Measurements from ENCODE around the gene TTC3. TPM values are rescaled to one million over a fixed set of nuclear protein-coding genes. Genes with fewer than 3 reads are reported as not detected.
A peak's percentile ranks its signal among the peaks of the same experiment; 100 is the strongest.
"Not testable (repeated sequence)": the region's sequence is repeated elsewhere in the genome, so short reads cannot be mapped to it uniquely, and the experiment has no call there.

Gene TTC3
- 100 to 1,000 TPM in 1 of 2 donors, 10 to 100 TPM in 1; 63.6 to 113 TPM for total RNA-seq

DNA sequence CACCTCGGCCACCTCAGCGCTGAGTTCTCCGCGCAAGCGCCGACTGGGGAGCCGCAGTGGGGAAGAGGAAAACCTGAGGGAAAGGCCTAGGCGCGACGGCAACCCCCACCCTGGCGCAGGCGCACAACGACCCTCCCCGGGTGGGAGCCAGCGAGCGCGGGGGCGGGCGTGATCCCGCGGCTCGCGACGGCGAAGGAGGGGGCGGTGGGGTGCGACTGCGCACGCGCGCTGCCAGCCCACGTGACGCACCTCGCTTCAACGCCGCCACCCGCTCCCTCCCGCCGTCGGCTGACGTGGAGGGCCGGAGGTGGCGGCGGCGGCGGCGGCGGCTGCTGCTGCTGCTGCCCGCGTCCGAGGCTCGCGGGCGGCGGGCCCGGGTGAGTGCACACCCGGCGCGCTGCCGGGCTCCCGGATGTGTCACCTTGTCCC, at the start of gene TTC3, which contains the start of gene PIGP:
Gene TTC3, plus strand, starts transcription at position 267 of the 429 bp plus-strand sequence. CDS start 14,004 bp downstream, outside the sequence.
Gene PIGP, minus strand, starts transcription at position 84 of the 429 bp plus-strand sequence. CDS start 556 bp downstream, outside the sequence.
- DNase-seq (ENCODE audit: low spot score in 2 of 2): peak; percentile 96 to 98
- Mint-ChIP-seq H3K36me3 (peaks cover 24 to 32% of the 10 kb centered on the region in 2 donors), H3K27ac (peak within 1 kb of the TSS; percentile 93 to 96), H3K9me3 (no peaks in the 10 kb centered on the region)
- peak; percentile 81 to 83 for ATAC-seq

GRCh38 chr21:37026499-37026898, 46.6 kb upstream of the TTC3 start:
- Mint-ChIP-seq H3K9me3 (no peaks in the 10 kb centered on the region), H3K36me3 (no peaks in the 10 kb centered on the region), H3K27ac (no peak overlapping the region)
- no peak for ATAC-seq
- DNase-seq (ENCODE audit: low spot score in 2 of 2): no peak

- H3K9me3 Mint-ChIP-seq: no peaks in the 10 kb centered on the region
- DNase-seq (ENCODE audit: low spot score in 2 of 2): no peak
- ATAC-seq: no peak
- H3K36me3 Mint-ChIP-seq: no peaks in the 10 kb centered on the region
- H3K27ac Mint-ChIP-seq: no peak overlapping the region
These were observed 44.5 kb upstream of the TTC3 start for GRCh38 chr21:37028570-37028969.

DNA sequence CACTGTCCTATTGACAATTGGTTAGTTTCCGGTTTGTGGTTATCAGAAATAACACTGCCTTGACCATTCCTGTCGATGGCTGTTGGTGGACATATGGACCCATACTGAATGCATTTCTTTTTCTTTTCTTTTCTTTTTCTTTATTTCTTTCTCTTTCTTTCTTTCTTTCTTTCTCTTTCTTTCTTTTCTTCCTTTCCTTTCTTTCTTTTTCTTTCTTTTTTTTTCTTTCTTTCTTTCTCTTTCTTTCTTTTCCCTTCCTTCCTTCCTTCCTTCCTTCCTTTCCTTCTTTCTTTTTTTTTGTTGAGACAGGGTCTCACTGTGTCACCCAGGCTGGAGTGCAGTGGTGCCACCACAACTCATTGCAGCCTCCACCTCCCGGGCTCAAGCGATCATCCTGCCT, 42.2 kb upstream of the TTC3 start:
- H3K27ac Mint-ChIP-seq: no peak overlapping the region
- H3K9me3 Mint-ChIP-seq: no peaks in the 10 kb centered on the region
- no peaks in the 10 kb centered on the region for H3K36me3 Mint-ChIP-seq
- no peak for ATAC-seq
- no peak for DNase-seq (ENCODE audit: low spot score in 2 of 2)

- ATAC-seq (no peak), DNase-seq (ENCODE audit: low spot score in 2 of 2) (no peak)
- no peak overlapping the region for H3K27ac Mint-ChIP-seq
- no peaks in the 10 kb centered on the region for H3K9me3 Mint-ChIP-seq
- H3K36me3 Mint-ChIP-seq: no peaks in the 10 kb centered on the region
These were observed 40.8 kb upstream of the TTC3 start for GRCh38 chr21:37032293-37032692.

GRCh38 chr21:37032877-37033471, 40.1 kb upstream of the TTC3 start:
- Mint-ChIP-seq H3K27ac (no peak overlapping the region), H3K9me3 (no peaks in the 10 kb centered on the region)

DNA sequence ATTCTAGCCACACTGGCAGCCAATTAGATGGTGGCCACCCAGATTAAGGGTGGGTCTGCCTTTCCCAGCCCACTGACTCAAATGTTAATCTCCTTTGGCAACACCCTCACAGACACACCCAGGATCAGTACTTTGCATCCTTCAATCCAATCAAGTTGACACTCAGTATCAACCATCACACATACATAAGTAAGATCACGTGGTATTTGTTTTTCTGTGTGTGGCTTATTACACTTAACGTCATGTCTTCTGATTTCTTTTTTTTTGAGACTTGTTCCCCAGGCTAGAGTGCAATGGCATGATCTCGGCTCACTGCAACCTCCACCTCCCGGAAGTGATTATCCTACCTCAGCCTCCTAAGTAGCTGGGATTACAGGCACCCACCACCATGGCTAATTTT, 38.7 kb upstream of the TTC3 start:
- not testable (repeated sequence) for H3K9me3 Mint-ChIP-seq; ATAC-seq; H3K36me3 Mint-ChIP-seq; DNase-seq (ENCODE audit: low spot score in 2 of 2); H3K27ac Mint-ChIP-seq

More at GRCh38 chr21:37032877-37033471, 40.1 kb upstream of the TTC3 start:
- ATAC-seq (peak in 1 of 2 donors; percentile 77), DNase-seq (ENCODE audit: low spot score in 2 of 2) (no peak)
- no peaks in the 10 kb centered on the region for H3K36me3 Mint-ChIP-seq

DNA sequence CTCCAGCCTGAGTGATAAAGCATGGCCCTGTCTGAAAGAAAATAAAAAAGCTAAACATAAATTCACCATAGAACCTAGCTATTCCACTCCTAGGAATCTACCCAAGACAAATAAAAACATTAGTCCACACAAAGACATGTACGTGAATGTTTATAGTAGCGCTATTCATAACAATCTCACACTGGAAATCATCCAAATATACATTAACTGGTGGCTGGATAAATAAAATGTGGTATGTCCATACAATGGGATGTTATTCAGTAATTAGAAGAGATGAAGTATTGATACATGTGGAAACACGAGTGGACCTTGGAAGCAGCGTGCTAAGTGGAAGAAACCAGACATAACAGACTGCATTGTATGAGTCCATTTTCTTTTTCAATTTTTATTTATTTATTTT, 36.9 kb upstream of the TTC3 start:
- Mint-ChIP-seq H3K27ac (no peak overlapping the region), H3K9me3 (no peaks in the 10 kb centered on the region), H3K36me3 (no peaks in the 10 kb centered on the region)
- ATAC-seq: no peak
- no peak for DNase-seq (ENCODE audit: low spot score in 2 of 2)

GRCh38 chr21:37039411-37040075, 33.5 kb upstream of the TTC3 start:
- Mint-ChIP-seq H3K27ac (no peak overlapping the region), H3K36me3 (no peaks in the 10 kb centered on the region), H3K9me3 (no peaks in the 10 kb centered on the region)
- DNase-seq (ENCODE audit: low spot score in 2 of 2) (no peak), ATAC-seq (no peak)

DNA sequence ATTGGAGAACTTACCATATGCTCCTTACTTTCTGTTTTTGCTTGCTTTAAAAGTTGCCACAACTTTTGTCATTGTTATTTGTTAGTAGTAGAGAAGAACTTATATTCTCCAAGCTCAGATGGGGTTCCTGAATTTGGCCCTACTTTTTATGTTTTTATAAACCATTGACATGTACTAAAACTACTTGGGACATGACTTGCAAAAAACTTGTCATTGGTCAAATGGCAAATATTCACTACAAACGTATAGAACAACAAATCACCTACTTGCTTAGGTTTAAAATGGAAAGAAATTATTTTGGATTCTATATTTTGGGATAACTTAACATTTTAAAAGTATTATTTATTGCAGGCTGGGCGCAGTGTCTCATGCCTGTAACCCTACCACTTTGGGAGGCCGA, 32.8 kb upstream of the TTC3 start:
- Mint-ChIP-seq H3K9me3 (no peaks in the 10 kb centered on the region), H3K36me3 (no peaks in the 10 kb centered on the region), H3K27ac (no peak overlapping the region)
- DNase-seq (ENCODE audit: low spot score in 2 of 2) (no peak), ATAC-seq (no peak)

DNA sequence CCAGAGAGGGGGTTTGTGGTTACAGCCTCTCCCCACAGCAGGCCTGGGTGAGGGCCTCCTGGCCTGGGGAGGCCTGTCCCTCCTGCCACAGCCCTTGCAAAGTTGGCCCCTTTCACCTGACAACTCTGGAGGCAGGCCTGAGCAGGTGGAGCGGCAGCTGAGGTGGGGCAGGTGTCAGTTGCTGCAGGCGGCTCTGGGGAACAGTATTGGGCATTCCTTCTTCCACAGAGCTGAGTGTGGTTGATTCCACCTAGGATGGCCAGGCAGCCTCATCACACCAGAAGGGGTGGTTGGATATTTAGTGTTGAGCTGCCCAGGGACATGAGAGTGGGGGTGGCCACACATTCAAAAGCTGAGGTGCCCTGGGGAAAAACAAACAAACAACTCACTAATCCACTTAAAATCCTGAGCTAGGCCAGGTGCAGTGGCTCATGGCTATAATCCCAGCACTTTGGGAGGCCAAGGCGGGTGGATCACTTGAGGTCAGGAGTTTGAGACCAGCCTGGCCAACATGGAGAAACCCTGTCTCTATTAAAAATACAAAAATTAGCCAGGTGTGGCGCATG, 31.3 kb upstream of the TTC3 start:
- no peak overlapping the region for H3K27ac Mint-ChIP-seq
- no peaks in the 10 kb centered on the region for H3K36me3 Mint-ChIP-seq
- H3K9me3 Mint-ChIP-seq: no peaks in the 10 kb centered on the region
- DNase-seq (ENCODE audit: low spot score in 2 of 2) (no peak), ATAC-seq (no peak)

DNA sequence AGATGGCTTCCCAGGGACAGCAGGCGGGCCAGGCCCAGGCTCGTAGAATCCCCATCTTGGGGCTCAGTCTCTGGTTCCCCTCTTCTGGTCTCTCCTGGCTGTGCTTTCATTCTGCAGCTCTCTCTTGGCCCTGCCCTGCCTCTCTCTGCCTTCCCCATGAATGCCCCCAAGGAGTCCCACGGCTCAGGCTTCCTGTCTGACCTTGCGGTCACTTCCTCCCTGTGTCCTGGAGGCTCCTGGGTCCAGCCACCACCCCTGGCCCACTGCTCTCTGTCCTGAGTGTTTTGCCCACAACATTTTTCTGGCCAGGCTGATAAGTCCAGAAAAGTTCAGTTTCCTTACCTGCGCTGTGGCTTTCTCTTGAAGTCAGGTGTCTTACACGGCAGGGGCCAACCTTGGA, 29.2 kb upstream of the TTC3 start:
- no peak for ATAC-seq
- Mint-ChIP-seq H3K9me3 (no peaks in the 10 kb centered on the region), H3K27ac (peak overlapping the region in 1 of 2 donors; percentile 53), H3K36me3 (no peaks in the 10 kb centered on the region)
- DNase-seq (ENCODE audit: low spot score in 2 of 2): no peak

DNA sequence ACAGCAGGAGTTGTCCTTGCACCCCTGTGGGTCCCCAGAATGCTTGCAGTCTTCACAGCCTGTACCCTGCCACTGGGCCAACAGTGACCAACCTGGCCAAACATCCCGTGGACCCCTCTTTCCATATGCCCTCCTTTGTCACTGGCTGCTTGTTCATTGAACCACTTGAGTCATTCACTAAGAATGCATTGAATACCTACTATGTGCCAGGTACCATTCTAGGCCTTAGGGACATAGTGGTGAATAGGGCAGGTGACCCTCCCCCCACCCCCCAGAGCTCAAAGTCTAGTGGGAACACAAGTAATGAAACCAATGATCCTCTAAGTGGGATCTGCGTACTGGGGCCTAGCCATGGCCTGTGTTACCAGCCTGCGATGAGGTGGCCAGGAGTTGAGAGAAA, 28.4 kb upstream of the TTC3 start:
- H3K27ac Mint-ChIP-seq: no peak overlapping the region
- ATAC-seq: no peak

DNA sequence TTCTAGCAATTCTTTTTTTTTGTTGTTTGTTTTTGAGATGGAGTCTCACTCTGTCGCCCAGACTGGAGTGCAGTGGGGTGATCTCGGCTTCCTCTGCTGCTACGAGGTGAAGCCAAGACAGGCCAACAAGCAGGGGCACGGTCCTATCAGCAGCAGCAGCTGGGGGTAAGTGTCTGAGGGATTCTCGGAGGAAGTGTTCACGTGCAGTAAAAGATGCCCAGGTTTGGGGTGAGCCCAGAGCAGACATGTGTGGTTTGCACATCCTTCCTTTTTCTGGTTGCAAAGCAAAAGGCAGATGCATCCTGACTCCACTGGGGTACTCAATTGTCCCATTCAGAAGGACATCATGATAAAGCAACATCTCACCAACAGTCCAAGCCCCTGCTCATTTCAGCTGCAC, 27.9 kb upstream of the TTC3 start:
- DNase-seq (ENCODE audit: low spot score in 2 of 2) (no peak), ATAC-seq (no peak)
- H3K36me3 Mint-ChIP-seq: no peaks in the 10 kb centered on the region
- no peaks in the 10 kb centered on the region for H3K9me3 Mint-ChIP-seq
- no peak overlapping the region for H3K27ac Mint-ChIP-seq

More for the DNA sequence above, 28.4 kb upstream of the TTC3 start:
- DNase-seq (ENCODE audit: low spot score in 2 of 2): no peak
- Mint-ChIP-seq H3K9me3 (no peaks in the 10 kb centered on the region), H3K36me3 (no peaks in the 10 kb centered on the region)

- Mint-ChIP-seq H3K9me3 (no peaks in the 10 kb centered on the region), H3K36me3 (no peaks in the 10 kb centered on the region), H3K27ac (no peak overlapping the region)
- ATAC-seq (no peak), DNase-seq (ENCODE audit: low spot score in 2 of 2) (no peak)
These were observed 27.5 kb upstream of the TTC3 start for GRCh38 chr21:37045556-37045955.

DNA sequence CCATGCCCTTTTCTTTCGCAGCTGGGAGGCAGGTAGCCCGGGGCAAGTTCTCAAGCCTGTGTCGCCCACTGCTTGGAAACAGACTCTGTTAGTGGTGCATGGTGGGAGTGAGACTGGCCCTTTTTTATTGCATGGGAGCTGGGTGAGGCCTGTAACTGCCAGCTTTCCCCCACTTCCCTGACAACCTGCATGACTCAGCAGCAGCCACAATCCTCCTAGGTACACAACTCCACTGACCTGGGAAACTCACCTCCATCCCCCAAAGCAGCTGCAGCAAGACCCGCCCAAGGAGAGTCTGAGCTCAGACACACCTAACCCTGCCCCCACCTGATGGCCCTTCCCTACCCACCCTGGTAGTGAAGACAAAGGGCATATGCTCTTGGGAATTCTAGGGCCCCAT, 26.0 kb upstream of the TTC3 start:
- DNase-seq (ENCODE audit: low spot score in 2 of 2): no peak
- Mint-ChIP-seq H3K27ac (no peak overlapping the region), H3K9me3 (no peaks in the 10 kb centered on the region), H3K36me3 (no peaks in the 10 kb centered on the region)
- no peak for ATAC-seq

- not testable (repeated sequence) for ATAC-seq; DNase-seq (ENCODE audit: low spot score in 2 of 2); H3K9me3 Mint-ChIP-seq; H3K27ac Mint-ChIP-seq; H3K36me3 Mint-ChIP-seq
These were observed 23.3 kb upstream of the TTC3 start for GRCh38 chr21:37049741-37050140.

Measured in activated naive CD4-positive, alpha-beta T cell treated with anti-CD3 and anti-CD28 coated beads, Interleukin-2, amount 50 U/mL, for 72 hours (primary cell).